ENCODE measurements around the gene CPZ. TPM values are rescaled to one million over a fixed set of nuclear protein-coding genes. Genes with fewer than 3 reads are reported as not detected.

CPZ gene
- total RNA-seq, 1 experiment from 2014 or later, result 37.3 TPM

DNA sequence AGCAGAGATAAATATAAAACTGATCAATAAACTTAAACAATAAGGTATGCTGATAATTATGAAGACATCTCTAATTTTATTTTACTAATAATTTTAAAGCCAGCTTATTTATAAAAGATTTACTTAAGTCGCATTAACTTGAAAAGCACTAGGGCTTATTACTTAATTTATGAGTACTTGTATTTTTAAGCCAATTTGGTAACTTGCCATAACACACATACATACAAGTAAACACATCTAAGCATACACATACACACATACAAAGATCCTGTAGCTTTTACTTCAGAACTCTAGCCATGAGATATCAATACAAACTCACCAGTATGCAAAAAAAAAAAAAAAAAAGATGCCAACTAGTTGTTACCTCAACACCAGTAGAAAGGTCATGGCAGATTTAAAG is 22.4 kb upstream of the CPZ start:
- Mint-ChIP-seq H3K9me3 (peaks cover 0 to 5% of the 10 kb centered on the region in 2 experiments; a peak in 1 of 5 replicates), H3K4me3 (no peak overlapping the region), H3K27ac (no peak overlapping the region), H3K27me3 (ENCODE audit: low read depth) (no peaks in the 10 kb centered on the region), H3K4me1 (peaks cover 38 to 46% of the 10 kb centered on the region in 2 experiments), H3K36me3 (ENCODE audit: insufficient read depth in 1 of 3, low read depth in 3 of 3) (peaks cover 0 to 4% (median 0%) of the 10 kb centered on the region in 3 experiments; a peak in 2 of 7 replicates)
- no peak overlapping the region for H4K91ac ChIP-seq (ENCODE audit: insufficient read length, low read depth, low read length)
- H3K56ac ChIP-seq (ENCODE audit: insufficient read length, low read depth, low read length), result no peak overlapping the region
- WGBS (ENCODE audit: extremely low coverage, insufficient read length, low lambda C conversion rate), result no CpG with 5 or more reads among the region's 1 CpG
- no peak overlapping the region for H3K23ac ChIP-seq (ENCODE audit: insufficient read length, low read depth, low read length)
- peaks cover 8% of the 10 kb centered on the region; the same call in 1 of the 2 replicates for H3K4me1 ChIP-seq (ENCODE audit: insufficient read depth, low read length)
- no peak overlapping the region for H2BK12ac ChIP-seq (ENCODE audit: insufficient read length, low read depth, low read length)
- no peak overlapping the region for H4K5ac ChIP-seq (ENCODE audit: insufficient read length, low read depth, low read length)
- H3K4me2 ChIP-seq (ENCODE audit: insufficient read depth, insufficient read length, low read length), result no peak overlapping the region
- no peak overlapping the region for H3K9ac ChIP-seq (ENCODE audit: extremely low read depth, insufficient read length, low read length)
- no peaks in the 10 kb centered on the region for H3K27me3 ChIP-seq (ENCODE audit: insufficient read depth, low read length)
- H2BK120ac ChIP-seq (ENCODE audit: low read depth, low read length, poor library complexity, severe bottlenecking), result no peak overlapping the region
- TF ChIP-seq, protein P1, sequence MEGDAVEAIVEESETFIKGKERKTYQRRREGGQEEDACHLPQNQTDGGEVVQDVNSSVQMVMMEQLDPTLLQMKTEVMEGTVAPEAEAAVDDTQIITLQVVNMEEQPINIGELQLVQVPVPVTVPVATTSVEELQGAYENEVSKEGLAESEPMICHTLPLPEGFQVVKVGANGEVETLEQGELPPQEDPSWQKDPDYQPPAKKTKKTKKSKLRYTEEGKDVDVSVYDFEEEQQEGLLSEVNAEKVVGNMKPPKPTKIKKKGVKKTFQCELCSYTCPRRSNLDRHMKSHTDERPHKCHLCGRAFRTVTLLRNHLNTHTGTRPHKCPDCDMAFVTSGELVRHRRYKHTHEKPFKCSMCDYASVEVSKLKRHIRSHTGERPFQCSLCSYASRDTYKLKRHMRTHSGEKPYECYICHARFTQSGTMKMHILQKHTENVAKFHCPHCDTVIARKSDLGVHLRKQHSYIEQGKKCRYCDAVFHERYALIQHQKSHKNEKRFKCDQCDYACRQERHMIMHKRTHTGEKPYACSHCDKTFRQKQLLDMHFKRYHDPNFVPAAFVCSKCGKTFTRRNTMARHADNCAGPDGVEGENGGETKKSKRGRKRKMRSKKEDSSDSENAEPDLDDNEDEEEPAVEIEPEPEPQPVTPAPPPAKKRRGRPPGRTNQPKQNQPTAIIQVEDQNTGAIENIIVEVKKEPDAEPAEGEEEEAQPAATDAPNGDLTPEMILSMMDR (conservative IDR thresholded peaks at IDR 0.05), result no peak
- no peak for DNase-seq
- no peak overlapping the region for H2BK5ac ChIP-seq (ENCODE audit: insufficient read length, low read length)
- no peak overlapping the region for H3K4ac ChIP-seq (ENCODE audit: low read depth, low read length)
- H4K20me1 ChIP-seq (ENCODE audit: control insufficient read depth, insufficient read depth, insufficient read length), result no peaks in the 10 kb centered on the region
- H2AFZ ChIP-seq (ENCODE audit: low read length), result no peak overlapping the region
- no peak overlapping the region for H3K18ac ChIP-seq (ENCODE audit: insufficient read length, low read depth, low read length)
- H3K9me3 ChIP-seq (ENCODE audit: control insufficient read depth, low read depth, low read length), result no peaks in the 10 kb centered on the region
- no peaks in the 10 kb centered on the region for H3K79me2 ChIP-seq (ENCODE audit: insufficient read depth, low read length)
- no peaks in the 10 kb centered on the region for H3K23me2 ChIP-seq (ENCODE audit: insufficient read length, low read depth, low read length, poor library complexity, severe bottlenecking)
- no peak overlapping the region for H3K27ac ChIP-seq (ENCODE audit: insufficient read length, low read depth, low read length)
- no peak overlapping the region for H2BK20ac ChIP-seq (ENCODE audit: low read depth, low read length, poor library complexity, severe bottlenecking)
- H2BK15ac ChIP-seq (ENCODE audit: low read depth, low read length), result no peak overlapping the region
- no peaks in the 10 kb centered on the region for H3K79me1 ChIP-seq (ENCODE audit: insufficient read depth, low read depth, low read length, poor library complexity, severe bottlenecking)
- H3T11ph ChIP-seq (ENCODE audit: low read length), result no peak overlapping the region
- no peak overlapping the region for H4K8ac ChIP-seq (replicated peaks; ENCODE audit: insufficient read length, low read depth, low read length)
- no peak overlapping the region for H3K14ac ChIP-seq (ENCODE audit: insufficient read depth, low read length)
- no peak overlapping the region for H2AK5ac ChIP-seq (ENCODE audit: insufficient read length, low read length)
